IMR-90 (cell line): Measurements from ENCODE around the gene IZUMO4. TPM values are rescaled to one million over a fixed set of nuclear protein-coding genes. Genes with fewer than 3 reads are reported as not detected.

Experiments used
- ATAC-seq: fragments of 200-7000 bp; cut with Tn5 transposase; 2 replicates; pipeline ENCODE4 v1.9.1; 2020; ENCODE audit warnings: low read depth, mild to moderate bottlenecking, moderate library complexity
- BruUV-seq: library from RNA; stranded (reverse); fragments of 400-500 nt; replicated peaks from 2 replicates; lab custom pipeline; 2021; lab: Mats Ljungman, UMichigan
- CTCF ChIA-PET: fragments of 300-600 bp; formaldehyde crosslinking; extraction: SDS; loops from one replicate; lab custom pipeline; 2021; ENCODE audit warnings: antibody characterized with exemption; lab: Yijun Ruan, JAX
- POLR2A ChIA-PET: fragments of 300-600 bp; sonication (Branson Sonifier 250); formaldehyde crosslinking; loops from one replicate; lab custom pipeline; 2022; ENCODE audit warnings: antibody characterized with exemption; ENCODE audit not compliant: unreplicated experiment; lab: Charles Lee
- DNase-seq: peaks from one replicate; pipeline ENCODE4 v3.0.0; 2013
- H2AFZ ChIP-seq: replicated peaks from 2 replicates; pipeline ENCODE3; 2013; ENCODE audit warnings: low read length, mild to moderate bottlenecking; ENCODE audit not compliant: poor library complexity
- H2AK5ac ChIP-seq: 2 replicates; pipeline ENCODE4 v1.6.1; 2013; ENCODE audit warnings: low read depth, low read length, inconsistent platforms
- H2AK9ac ChIP-seq: replicated peaks from 2 replicates; pipeline ENCODE3; 2013; ENCODE audit warnings: mild to moderate bottlenecking, low read depth, low read length, moderate library complexity; ENCODE audit not compliant: poor library complexity
- H2BK120ac ChIP-seq: 2 replicates; pipeline ENCODE4 v1.6.1; 2013; ENCODE audit warnings: low read depth, low read length, inconsistent platforms
- H2BK15ac ChIP-seq: 3 replicates; pipeline ENCODE4 v1.6.1; 2013; ENCODE audit warnings: low read depth, low read length, inconsistent platforms
- H2BK20ac ChIP-seq: 2 replicates; pipeline ENCODE4 v1.6.1; 2013; ENCODE audit warnings: low read depth, mild to moderate bottlenecking, inconsistent platforms, low read length, moderate library complexity
- H2BK5ac ChIP-seq: 2 replicates; pipeline ENCODE4 v1.6.1; 2013; ENCODE audit warnings: mild to moderate bottlenecking, low read depth, low read length, inconsistent platforms; ENCODE audit not compliant: poor library complexity, severe bottlenecking
- H3K14ac ChIP-seq: replicated peaks from 2 replicates; pipeline ENCODE4 v1.6.1; 2013; ENCODE audit warnings: low read depth, low read length, inconsistent platforms
- H3K18ac ChIP-seq: 2 replicates; pipeline ENCODE4 v1.6.1; 2013; ENCODE audit warnings: low read depth, low read length, control low read depth
- H3K23ac ChIP-seq: 2 replicates; pipeline ENCODE4 v1.6.1; 2013; ENCODE audit warnings: low read depth, low read length, inconsistent platforms
- H3K27ac ChIP-seq: 2 replicates; pipeline ENCODE4 v1.5.1; 2013; ENCODE audit warnings: mild to moderate bottlenecking, control low read depth, low read length; ENCODE audit not compliant: insufficient read depth
- H3K27me3 ChIP-seq: 2 replicates; pipeline ENCODE4 v1.6.1; 2013; ENCODE audit warnings: low read length; ENCODE audit not compliant: control insufficient read depth, insufficient read depth
- H3K36me3 ChIP-seq: 2 replicates; pipeline ENCODE4 v1.6.1; 2013; ENCODE audit warnings: low read length, mixed read lengths; ENCODE audit not compliant: control insufficient read depth, insufficient read depth
- H3K4ac ChIP-seq: 2 replicates; pipeline ENCODE4 v1.6.1; 2013; ENCODE audit warnings: low read depth, low read length, inconsistent platforms
- H3K4me1 ChIP-seq: 2 replicates; pipeline ENCODE4 v1.6.1; 2013; ENCODE audit warnings: low read length, mixed read lengths; ENCODE audit not compliant: control insufficient read depth, insufficient read depth
- H3K4me2 ChIP-seq: 2 replicates; pipeline ENCODE4 v1.6.1; 2013; ENCODE audit warnings: low read depth, mild to moderate bottlenecking, control low read depth, low read length, moderate library complexity
- H3K4me3 ChIP-seq: 2 replicates; pipeline ENCODE4 v1.5.1; 2013; ENCODE audit warnings: low read depth, mild to moderate bottlenecking, control low read depth, low read length, moderate library complexity; ENCODE audit not compliant: insufficient read depth
- H3K56ac ChIP-seq: 2 replicates; pipeline ENCODE4 v1.6.1; 2013; ENCODE audit warnings: low read length, inconsistent platforms; ENCODE audit not compliant: insufficient read depth; ENCODE audit errors: extremely low read depth
- H3K79me1 ChIP-seq, 2 experiments: 2 replicates each; pipeline ENCODE4 v1.6.1; 2013; ENCODE audit warnings: low read length in 2 of 2, inconsistent platforms in 1 of 2, low read depth in 1 of 2
- H3K9ac ChIP-seq: 2 replicates; pipeline ENCODE4 v1.6.1; 2013; ENCODE audit warnings: low read depth, low read length, control low read depth
- H3K9me1 ChIP-seq: 2 replicates; pipeline ENCODE4 v1.6.1; 2013; ENCODE audit warnings: low read length, inconsistent platforms; ENCODE audit not compliant: insufficient read depth
- H3K9me3 ChIP-seq: 2 replicates; pipeline ENCODE4 v1.6.1; 2013; ENCODE audit warnings: low read length; ENCODE audit not compliant: control insufficient read depth, insufficient read depth
- H4K20me1 ChIP-seq: 2 replicates; pipeline ENCODE4 v1.6.1; 2013; ENCODE audit warnings: low read length, inconsistent platforms; ENCODE audit not compliant: insufficient read depth
- H4K5ac ChIP-seq: 2 replicates; pipeline ENCODE4 v1.6.1; 2013; ENCODE audit warnings: mild to moderate bottlenecking, low read depth, low read length, control low read depth
- H4K8ac ChIP-seq, 2 experiments: 2 replicates each; pipeline ENCODE4 v1.6.1; 2013; ENCODE audit warnings: low read depth in 2 of 2, low read length in 2 of 2, control low read depth in 1 of 2, inconsistent platforms in 1 of 2
- H4K91ac ChIP-seq: 2 replicates; pipeline ENCODE4 v1.6.1; 2013; ENCODE audit warnings: low read depth, low read length, inconsistent platforms; ENCODE audit not compliant: insufficient read depth
- BHLHE40 ChIP-seq: fragments of 150-350 bp; IDR thresholded peaks from 2 replicates; pipeline ENCODE4 v1.6.1; 2016; ENCODE audit warnings: mild to moderate bottlenecking, low read depth, low read length
- CEBPB ChIP-seq: IDR thresholded peaks from 2 replicates; pipeline ENCODE4 v1.6.1; 2012; ENCODE audit warnings: low read depth, low read length, improper control_type of control experiment
- CHD1 ChIP-seq: IDR thresholded peaks from 2 replicates; pipeline ENCODE4 v1.6.1; 2012; ENCODE audit warnings: low read depth, low read length, improper control_type of control experiment
- CTCF ChIP-seq: conservative IDR thresholded peaks from 2 replicates; pipeline ENCODE4 v1.5.1; 2012; ENCODE audit warnings: mild to moderate bottlenecking, low read depth, low read length, improper control_type of control experiment
- ELK1 ChIP-seq: fragments of 150-350 bp; IDR thresholded peaks from 2 replicates; pipeline ENCODE4 v1.6.1; 2016; ENCODE audit warnings: low read depth, mild to moderate bottlenecking, low read length, moderate library complexity, borderline replicate concordance
- FOS ChIP-seq: fragments of 150-350 bp; IDR thresholded peaks from 2 replicates; pipeline ENCODE4 v1.6.1; 2016; ENCODE audit warnings: low read depth, low read length
- MAFK ChIP-seq: IDR thresholded peaks from 2 replicates; pipeline ENCODE4 v1.6.1; 2012; ENCODE audit warnings: low read depth, low read length, improper control_type of control experiment
- MAZ ChIP-seq: IDR thresholded peaks from 2 replicates; pipeline ENCODE4 v1.6.1; 2012; ENCODE audit warnings: low read depth, mild to moderate bottlenecking, low read length, improper control_type of control experiment, moderate library complexity, borderline replicate concordance
- MXI1 ChIP-seq: IDR thresholded peaks from 2 replicates; pipeline ENCODE4 v1.6.1; 2012; ENCODE audit warnings: low read depth, mild to moderate bottlenecking, low read length, moderate library complexity, borderline replicate concordance
- NFE2L2 ChIP-seq: fragments of 150-350 bp; IDR thresholded peaks from 2 replicates; pipeline ENCODE4 v1.6.1; 2016; ENCODE audit warnings: low read depth, mild to moderate bottlenecking, low read length
- POLR2A ChIP-seq: IDR thresholded peaks from 2 replicates; pipeline ENCODE4 v1.6.1; 2012; ENCODE audit warnings: mild to moderate bottlenecking, low read depth, low read length
- RAD21 ChIP-seq: IDR thresholded peaks from 2 replicates; pipeline ENCODE4 v1.6.1; 2012; ENCODE audit warnings: low read length, improper control_type of control experiment
- RCOR1 ChIP-seq: IDR thresholded peaks from 2 replicates; pipeline ENCODE4 v1.6.1; 2012; ENCODE audit warnings: mild to moderate bottlenecking, low read length, improper control_type of control experiment; ENCODE audit not compliant: insufficient replicate concordance
- RFX5 ChIP-seq: IDR thresholded peaks from 2 replicates; pipeline ENCODE4 v1.8.0; 2012; ENCODE audit warnings: low read depth, mild to moderate bottlenecking, low read length, moderate library complexity
- SMC3 ChIP-seq: fragments of 150-350 bp; IDR thresholded peaks from 2 replicates; pipeline ENCODE4 v1.6.1; 2016; ENCODE audit warnings: low read depth, mild to moderate bottlenecking, antibody characterized with exemption, low read length, moderate library complexity
- USF2 ChIP-seq: fragments of 150-350 bp; IDR thresholded peaks from 2 replicates; pipeline ENCODE4 v1.6.1; 2017; ENCODE audit warnings: mild to moderate bottlenecking, antibody characterized with exemption, low read length, low read depth
- WGBS, 2 experiments: methylation state at CpG; one replicate each; pipeline versions ENCODE4 v1.1.5 to v1.1.7; 2013; ENCODE audit warnings: missing lambda C conversion rate in 2 of 2; ENCODE audit not compliant: insufficient read length in 1 of 2; ENCODE audit errors: extremely low coverage in 2 of 2; 5-methylcytosine and 5-hydroxymethylcytosine counted together
- dilution Hi-C: fragments of 300-500 bp; cut with HindIII; formaldehyde crosslinking; loops from one replicate; pipeline ENCODE4 v1.14.3; 2018; ENCODE audit warnings: low sequenced_read_pairs; ENCODE audit not compliant: unreplicated experiment
- in situ Hi-C: fragments of 300-500 bp; cut with MboI; formaldehyde crosslinking; loops from 3 replicates; pipeline ENCODE4 v1.14.3; 2019; ENCODE audit warnings: low sequenced_read_pairs, inconsistent platforms, mixed read lengths
- intact Hi-C: fragments of 100-400 bp; cut with micrococcal nuclease; formaldehyde crosslinking; loops from 2 replicates; pipeline ENCODE4 v1.10.0; 2022
- polyA plus RNA-seq, 3 experiments: library from polyadenylated mRNA; depleted of rRNA; stranded (reverse); fragments of >200 nt; gene quantifications; 2 replicates each; pipeline ENCODE4 v1.2.3, GENCODE V29; 2012; ENCODE audit warnings: low replicate concordance in 1 of 3
- total RNA-seq: library from RNA; depleted of rRNA; stranded (reverse); fragments of >200 nt; gene quantifications from 2 replicates; pipeline ENCODE4 v1.2.3, GENCODE V29; 2012

The IZUMO4 gene
- total and polyA plus RNA-seq, 2 of the 4 experiments (the other 2 are of a cell fraction): 0.72 to 2.8 TPM

- WGBS, 2 experiments: 95% methylated on average over 9 of the region's 16 CpGs; no CpG with 5 or more reads in 1 of the 2 experiments
- no peak for DNase-seq
These were observed 51.9 kb downstream of the IZUMO4 start for GRCh38 chr19:2148482-2149135.

More at GRCh38 chr19:2148482-2149135, 51.9 kb downstream of the IZUMO4 start:
- H3K18ac ChIP-seq: no peak overlapping the region
- no peak overlapping the region for H2BK20ac ChIP-seq
- peaks cover 3 to 50% of the 10 kb centered on the region in 2 experiments; a peak in 3 of 4 replicates for H3K79me1 ChIP-seq
- no peak for ATAC-seq
- no peak overlapping the region for H3K4ac ChIP-seq
- in situ Hi-C loops (no loop called here), dilution Hi-C loops (no loop called here), intact Hi-C loops (no loop called here)
- no peak overlapping the region for H2BK15ac ChIP-seq
- H3K56ac ChIP-seq: no peak overlapping the region
- no peak overlapping the region for H3K9ac ChIP-seq
- no peak overlapping the region for H2BK120ac ChIP-seq
- ChIA-PET POLR2A (no interaction called here), CTCF (no interaction called here)
- no peak overlapping the region for H2AK5ac ChIP-seq
- peaks cover 68% of the 10 kb centered on the region for H4K20me1 ChIP-seq
- 0 out of 2 replicates have a peak overlapping the region, but pooled peaks have one; percentile 32 for H3K23ac ChIP-seq
- TF ChIP-seq USF2 (no peak), CEBPB (no peak), CTCF (no peak), MAZ (no peak), MAFK (no peak), RAD21 (no peak), RCOR1 (no peak), RFX5 (no peak), BHLHE40 (no peak), SMC3 (no peak), POLR2A (no peak), MXI1 (no peak), NFE2L2 (no peak), CHD1 (no peak), FOS (no peak), ELK1 (no peak)
- no peak overlapping the region for H3K14ac ChIP-seq
- no peak overlapping the region for H4K91ac ChIP-seq
- no peak overlapping the region for H3K27ac ChIP-seq
- H3K4me2 ChIP-seq: no peak overlapping the region
- peaks cover 17% of the 10 kb centered on the region; the same call in 1 of the 2 replicates for H3K9me1 ChIP-seq
- H3K36me3 ChIP-seq: peaks cover 11% of the 10 kb centered on the region
- H4K5ac ChIP-seq: no peak overlapping the region
- no peak overlapping the region for H4K8ac ChIP-seq
- H2AFZ ChIP-seq: no peak overlapping the region
- H3K4me3 ChIP-seq: no peak overlapping the region
- no peaks in the 10 kb centered on the region for H3K9me3 ChIP-seq
- peak overlapping the region; percentile 52 for H2AK9ac ChIP-seq
- H3K27me3 ChIP-seq: no peaks in the 10 kb centered on the region
- no TSS peak for BruUV-seq
- no peak overlapping the region for H2BK5ac ChIP-seq
- H3K4me1 ChIP-seq: peaks cover 12% of the 10 kb centered on the region
